ENCODE results near the gene ECHDC1.
A peak's percentile ranks its signal among the peaks of the same experiment; 100 is the strongest.
"Not testable (repeated sequence)": the region's sequence is repeated elsewhere in the genome, so short reads cannot be mapped to it uniquely, and the experiment has no call there.

The ECHDC1 gene

DNA sequence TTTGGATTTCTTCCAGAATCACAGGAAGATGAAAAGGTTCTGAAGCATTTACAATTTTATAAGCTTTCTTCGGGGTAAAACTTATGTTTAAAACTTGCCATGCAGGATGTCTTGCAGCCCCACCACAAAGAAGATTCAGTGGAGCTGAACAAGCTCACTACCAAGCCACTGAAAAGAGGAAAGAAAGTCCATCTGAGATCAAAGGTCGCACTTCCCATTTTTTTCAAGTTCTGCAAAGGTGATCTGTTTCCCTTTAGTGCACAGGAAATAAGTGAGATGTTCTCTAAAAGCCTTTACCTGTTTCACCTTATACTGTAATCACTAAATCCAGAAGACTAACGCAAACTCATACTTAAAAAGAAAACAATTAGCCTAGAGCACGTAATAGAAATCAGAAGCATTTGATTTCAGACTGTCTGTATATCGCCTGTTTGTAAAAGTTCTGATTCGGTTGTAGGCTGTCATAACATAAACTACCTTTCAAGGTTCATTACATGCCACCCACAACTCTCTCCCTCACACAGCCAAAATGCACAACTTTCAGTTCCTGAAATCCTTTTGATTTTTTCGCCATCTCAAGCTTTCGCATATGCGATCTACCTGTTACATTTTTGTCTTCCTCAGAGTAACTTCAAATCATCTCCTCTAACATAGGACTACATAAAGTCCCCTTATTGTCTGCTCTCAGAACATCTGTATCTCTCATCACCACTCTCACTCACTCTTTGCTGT is 1.8 kb downstream of the ECHDC1 start:
- DNase-seq = no peak

DNA sequence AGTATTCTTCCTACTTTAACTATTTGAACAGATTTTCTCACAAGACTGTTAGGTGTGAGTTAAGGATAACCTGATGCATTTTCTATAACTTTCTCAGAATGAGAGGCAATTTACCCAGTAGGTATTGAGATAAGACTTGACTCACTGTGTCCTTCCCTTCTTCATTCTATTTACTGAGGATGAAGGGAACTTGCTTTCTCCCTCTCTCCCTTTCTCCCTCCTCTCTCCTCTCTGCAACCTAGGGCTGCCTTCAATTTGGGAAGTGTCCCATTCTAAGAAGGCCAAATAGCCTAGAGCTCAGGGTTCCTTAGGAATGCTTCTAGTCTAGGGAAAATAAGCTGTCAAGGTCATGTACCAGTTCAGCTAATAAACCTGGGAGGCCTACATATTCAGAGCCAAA is 3.2 kb downstream of the ECHDC1 start:
- DNase-seq = no peak

DNA sequence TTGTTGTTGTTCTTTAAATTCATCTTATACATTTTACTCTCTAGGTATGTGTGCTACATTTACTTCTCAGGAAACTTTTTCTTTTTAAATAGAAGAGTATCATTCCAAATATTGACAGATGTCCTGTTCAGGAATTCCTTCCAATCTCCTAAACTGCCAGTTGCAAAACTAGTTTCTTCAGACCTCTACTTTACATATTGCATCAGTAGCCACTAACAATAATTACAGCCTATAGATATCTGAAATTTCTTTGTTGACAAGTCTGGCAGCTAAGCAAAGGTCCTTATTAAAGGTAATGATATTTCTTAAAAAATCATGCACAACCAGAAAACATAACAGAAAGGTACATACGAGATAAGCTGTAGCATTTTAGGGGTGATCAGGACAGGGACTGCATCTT is 4.5 kb downstream of the ECHDC1 start:
- no peak for DNase-seq

DNA sequence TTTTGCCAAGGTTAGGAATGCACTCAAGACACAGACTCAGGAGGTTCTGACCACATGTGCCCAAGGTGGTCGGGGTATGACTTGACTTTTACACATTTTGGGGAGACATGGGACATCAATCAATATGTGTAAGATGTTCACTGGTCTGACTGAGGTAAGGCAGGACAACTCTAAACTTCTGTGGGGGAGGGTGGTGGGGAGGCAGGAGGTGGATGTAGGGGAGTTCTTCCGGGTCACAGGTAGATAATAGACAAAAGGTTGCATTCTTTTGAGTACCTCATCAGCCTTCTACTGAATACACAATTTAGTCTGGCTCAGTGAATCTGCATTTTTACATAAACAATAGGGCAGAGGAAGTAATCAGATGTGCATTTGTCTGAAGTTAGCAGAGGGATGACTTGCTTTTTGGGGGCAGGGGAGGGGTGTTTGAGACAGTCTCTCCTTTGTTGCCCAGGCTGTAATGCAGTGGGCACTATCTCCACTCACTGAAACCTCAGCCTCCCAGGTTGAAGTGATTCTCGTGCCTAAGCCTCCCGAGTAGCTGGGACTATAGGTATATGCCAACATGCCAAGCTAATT is 10.9 kb downstream of the ECHDC1 start:
- DNase-seq = no peak

DNA sequence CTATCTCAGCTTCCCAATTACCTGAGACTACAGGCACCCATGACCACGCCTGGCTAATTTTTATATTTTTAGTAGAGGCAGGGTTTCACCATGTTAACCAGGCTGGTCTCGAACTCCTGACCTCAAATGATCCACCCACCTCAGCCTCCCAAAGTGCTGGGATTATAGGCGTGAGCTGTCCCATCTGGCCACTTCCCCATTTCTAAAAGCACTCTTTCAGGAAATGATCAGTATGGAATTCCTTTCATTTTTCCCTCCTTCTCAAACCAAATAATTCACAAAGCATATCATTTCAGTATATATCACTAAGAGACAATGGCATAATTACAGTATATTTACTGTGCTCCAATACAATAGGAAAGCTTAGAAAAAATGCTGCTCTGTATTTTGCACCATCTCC is 12.2 kb downstream of the ECHDC1 start:
- DNase-seq = not testable (repeated sequence)

DNA sequence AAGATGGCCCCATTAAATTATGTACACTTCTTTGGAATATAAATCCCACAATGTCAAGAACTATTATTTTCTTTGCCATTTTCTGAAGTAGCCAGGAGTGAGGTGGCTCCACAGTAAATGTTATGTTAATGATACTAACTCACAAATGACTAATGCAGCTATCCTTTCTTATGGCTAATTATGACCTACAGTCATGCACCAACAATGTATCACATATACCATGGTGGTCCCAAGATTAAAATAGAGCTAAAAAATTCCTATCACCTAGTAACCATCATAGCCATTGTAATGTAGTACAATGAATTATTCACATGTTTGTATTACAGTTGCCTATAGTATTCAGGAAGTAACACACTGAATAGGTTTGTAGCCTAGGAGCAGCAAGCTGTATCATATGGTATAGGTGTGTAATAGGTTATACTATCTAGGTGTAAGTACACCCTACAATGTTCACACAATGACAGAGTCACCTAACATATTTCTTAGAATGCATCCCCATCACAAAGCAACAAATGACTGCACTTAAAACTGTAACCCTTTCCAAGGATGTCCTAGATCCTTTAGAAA is 15.3 kb downstream of the ECHDC1 start:
- DNase-seq = no peak

DNA sequence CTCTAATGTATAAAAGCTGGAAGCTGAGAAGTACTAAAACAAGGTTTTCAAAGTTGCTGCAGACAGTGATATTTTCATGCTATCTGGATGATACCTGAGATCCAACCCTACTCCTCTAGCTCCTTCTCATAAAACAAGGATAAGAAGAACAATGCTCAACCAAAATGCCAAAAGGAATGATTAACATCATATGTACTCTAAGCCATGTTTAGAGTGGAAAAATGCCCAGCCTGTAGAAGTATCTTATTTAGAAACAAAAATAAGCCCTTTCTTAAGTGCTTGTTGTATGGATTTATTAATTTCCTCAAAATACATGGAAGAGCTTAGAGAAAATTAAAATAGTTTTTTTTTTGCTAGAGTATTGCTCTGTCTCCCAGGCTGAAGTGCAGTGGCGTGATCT is 23.7 kb downstream of the ECHDC1 start:
- no peak for DNase-seq

DNA sequence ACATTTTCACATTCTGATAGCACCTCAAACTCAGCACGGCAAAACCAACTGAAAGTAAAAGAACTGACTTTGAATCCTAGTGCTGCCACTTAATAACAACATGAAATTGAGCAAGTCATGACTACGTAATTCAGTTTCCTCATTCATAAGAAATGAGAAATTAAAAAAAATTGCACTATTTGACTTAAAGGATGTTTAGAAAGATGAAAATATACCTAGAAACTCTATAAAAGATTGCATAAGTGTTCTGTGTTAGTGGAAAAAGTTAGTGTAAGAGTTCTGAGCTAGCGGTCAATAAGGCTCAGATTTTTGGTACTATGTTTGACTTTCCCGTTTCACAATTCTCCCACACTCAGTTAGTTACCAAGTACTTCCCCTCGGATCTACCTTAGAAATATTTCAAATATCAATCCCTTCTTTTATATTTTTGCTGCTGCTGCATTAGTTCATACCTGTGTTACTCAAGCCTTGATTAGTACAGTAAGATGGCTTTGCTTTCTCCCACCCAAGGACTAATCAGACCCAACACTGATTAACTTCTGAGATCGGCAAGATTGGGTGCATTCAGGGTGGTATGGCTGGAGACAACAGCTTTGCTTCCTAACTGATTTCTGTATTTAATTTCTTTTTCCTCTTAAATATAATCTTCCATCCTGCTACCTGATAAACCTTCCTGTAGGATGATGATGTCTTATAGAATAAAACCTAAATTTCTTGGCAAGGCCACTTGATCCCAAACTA is 25.9 kb downstream of the ECHDC1 start:
- DNase-seq = no peak

DNA sequence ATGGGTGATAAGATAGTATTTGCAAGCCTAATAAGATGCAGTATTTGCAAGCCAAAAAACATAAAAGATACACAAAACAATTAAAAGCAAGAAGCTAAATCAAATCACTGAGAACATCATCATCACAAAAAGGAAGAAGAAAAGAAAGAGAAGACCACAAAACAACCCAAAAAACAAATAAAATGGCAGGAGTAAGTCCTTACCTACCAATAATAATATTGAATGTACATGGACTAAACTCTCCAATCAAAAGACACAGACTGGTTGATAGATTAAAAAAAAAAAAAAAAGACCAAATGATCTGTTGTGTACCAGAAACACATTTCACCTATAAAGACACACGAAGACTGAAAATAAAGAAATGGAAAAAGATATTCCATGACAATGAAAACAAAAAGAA is 37.7 kb downstream of the ECHDC1 start:
- DNase-seq = no peak

DNA sequence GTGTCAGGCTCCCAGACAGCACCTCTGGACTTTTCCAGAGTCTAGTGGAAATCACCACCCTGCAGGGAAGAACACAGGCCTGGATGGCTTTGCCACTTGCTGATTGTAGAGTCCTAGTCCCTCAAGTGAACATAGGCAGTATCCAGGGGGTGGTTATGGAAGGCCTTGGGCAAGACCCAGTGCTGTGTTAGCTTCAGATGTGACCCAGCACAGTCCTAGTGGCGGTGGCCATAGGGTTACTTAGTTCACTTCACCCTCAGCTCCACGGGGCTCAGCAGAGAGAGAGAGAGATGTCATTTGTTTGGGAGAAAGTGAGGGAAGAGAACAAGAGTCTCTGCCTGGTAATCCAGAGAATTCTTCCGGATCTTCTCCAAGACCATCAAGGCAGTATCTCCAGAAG is 39.5 kb downstream of the ECHDC1 start:
- DNase-seq = no peak

DNA sequence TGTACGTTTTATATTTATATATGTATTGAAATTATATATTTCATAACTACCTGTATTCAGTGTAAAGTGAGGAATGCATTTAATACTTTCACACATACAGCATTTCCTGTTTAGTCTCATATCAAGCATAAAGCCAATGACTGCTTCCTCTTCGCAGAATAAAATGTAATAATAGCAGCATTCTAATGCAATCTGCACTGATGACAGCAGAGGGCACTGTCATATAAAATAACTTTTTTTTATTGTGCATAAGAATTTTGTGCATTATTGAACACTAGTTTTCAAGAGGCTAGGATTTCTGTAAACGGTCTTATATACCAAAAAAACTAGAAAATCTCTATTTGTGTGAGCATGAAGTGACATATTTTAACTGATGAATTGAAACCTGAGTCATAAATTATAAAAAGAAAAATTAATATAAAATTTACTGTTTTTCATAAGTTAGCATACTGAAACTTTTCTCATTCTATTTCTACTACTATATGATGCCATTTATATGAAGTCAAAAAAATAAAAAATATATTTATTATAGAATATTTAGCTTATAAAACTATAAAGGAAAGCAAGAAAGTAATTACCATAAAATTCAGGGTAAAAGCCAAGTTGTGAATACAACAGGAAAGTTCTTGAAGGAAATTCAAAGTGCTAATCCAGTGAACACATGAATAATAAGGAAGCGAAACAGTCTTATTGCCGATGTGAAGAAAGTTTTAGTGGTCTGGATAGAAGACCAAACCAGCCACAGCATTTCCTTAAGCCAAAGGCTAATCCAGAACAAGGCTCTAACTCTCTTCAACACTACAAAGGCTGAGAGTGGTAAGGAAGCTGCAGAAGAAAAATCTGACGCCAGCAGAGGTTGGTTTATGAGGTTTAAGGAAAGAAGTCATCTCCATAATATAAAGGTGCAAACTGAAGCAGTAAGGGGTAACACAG is 40.4 kb downstream of the ECHDC1 start:
- no peak for DNase-seq

DNA sequence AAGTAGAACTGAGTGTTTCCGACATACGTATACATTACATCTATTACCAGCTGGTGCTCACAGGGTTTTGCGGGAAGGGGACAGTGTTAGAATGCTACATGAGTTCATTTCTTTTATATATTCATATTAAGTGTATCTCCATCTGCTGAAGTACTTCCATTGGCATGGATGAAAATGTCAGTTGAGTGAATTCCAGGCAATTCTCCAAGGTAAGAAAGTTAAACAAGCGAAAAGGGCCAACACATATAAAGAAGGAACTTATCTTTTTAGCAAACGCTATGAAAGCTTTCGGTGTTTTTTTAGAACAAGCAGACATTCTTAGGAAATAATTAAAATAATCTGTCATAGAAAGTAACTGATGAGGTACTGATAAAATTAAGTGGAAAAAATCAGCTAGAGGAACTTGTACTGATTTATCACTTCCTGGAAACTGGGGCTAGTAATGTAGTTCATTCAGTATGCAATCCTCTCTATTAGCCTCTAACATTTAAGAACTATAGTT is 42.2 kb downstream of the ECHDC1 start:
- DNase-seq = no peak

DNA sequence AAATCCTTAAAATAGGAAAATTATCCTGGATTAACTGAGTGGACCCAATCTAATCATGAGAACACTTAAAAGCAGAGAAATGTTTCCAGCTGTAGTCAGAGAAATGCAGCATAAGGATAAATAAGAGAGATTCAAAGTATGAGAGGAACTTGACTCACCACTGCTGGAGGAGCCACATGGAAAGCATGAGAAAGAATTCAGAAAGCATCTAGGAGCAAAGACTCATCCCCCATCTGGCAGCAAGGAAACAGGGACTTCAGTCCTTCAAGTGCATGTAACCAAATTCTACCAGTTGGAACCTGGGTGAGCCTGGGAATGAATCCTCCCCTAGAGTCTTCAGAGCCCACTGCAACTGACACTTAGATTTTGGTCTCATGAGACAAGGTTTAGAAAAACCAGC is 43.0 kb downstream of the ECHDC1 start:
- DNase-seq = no peak

DNA sequence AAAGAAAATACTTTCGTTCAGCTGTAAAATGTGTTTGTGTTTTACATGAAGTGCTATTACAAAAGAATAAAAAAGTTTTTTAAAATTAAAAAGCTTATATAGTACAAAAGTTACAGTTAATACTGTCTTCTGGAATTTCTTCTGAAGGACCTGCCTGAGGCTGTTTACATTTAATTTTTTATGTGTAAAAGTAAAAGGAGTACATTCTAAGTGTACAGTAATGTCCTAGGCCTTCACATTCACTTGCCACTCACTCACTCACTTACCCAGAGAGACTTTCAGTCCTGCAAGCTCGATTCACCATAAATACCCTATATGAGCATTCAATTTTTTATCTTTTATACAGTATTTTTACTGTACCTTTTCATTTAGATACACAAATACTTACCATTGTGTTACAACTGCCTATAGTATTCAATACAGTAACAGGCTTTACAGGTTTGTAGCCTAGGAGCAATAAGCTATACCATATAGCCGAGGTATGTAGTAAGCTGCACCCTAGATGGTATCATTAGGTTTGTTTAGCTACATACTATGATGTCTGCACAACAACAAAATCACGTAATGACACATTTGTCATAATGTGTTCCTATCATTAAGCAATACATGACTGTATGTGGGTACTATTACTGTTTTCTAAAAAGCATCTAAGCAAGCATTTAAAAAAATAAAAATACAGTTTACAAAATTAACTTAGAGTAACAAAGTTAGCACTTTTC is 43.7 kb downstream of the ECHDC1 start:
- no peak for DNase-seq

DNA sequence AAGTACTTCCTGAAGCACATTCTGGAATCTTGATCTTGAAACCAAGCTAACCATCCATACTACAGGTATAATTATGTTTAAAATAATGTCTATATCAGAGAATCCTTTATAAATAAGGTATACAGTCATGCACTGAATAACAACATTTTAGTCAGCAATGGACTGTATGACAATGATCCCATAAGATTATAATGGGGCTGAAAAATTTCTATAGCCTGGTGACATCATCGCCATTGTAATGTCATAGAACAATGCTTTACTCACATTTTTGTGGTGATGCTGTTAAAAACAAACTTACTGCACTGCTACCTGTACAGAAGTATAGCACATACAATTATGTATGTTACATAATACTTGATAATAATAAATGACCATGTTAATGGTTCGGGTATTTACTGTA is 44.9 kb downstream of the ECHDC1 start:
- no peak for DNase-seq

DNA sequence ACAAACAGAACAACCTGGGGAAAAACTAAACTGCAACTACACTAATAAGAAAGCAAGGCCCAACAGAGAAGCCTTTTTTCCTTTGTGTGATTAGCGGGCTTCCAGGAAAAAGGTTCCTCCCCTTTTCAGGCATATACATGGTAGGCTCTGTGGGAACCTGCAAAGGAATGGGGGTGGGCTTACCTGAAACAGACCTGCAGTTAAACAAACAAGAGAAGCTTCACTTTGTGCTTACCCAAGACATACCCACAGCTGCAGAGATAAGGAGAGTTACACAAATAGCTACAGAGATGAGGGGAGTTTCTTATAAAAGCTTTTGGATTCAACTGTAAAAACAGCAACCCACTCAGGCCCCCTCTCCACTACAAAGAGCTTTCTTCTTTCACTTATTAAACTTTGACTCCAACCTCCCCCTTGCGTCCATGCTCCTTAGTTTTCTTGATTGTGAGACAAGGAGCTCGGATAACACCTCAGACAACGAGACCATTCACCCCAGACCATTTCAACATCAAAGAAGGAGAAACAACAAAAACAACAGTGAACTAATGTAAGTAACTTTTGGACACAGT is 45.8 kb downstream of the ECHDC1 start:
- DNase-seq = no peak

DNA sequence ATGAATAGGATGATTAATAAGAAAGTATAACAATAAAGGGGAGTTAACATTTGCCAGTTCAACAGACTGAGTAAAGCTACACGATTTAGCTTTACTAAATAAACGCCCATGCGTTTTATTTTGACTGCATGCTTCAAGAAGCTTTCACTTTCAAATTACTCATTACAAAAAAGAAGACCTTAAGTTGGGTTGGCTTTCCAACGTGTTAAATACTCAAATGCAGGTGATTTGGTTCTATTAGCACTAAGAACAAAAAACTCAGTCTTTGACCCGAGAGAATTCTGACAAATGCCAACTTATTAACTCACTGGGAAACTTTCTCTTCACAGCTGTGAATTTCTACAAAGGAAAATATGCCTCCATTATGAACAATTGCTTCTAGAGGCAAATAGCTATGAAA is 51.9 kb downstream of the ECHDC1 start:
- no peak for DNase-seq

DNA sequence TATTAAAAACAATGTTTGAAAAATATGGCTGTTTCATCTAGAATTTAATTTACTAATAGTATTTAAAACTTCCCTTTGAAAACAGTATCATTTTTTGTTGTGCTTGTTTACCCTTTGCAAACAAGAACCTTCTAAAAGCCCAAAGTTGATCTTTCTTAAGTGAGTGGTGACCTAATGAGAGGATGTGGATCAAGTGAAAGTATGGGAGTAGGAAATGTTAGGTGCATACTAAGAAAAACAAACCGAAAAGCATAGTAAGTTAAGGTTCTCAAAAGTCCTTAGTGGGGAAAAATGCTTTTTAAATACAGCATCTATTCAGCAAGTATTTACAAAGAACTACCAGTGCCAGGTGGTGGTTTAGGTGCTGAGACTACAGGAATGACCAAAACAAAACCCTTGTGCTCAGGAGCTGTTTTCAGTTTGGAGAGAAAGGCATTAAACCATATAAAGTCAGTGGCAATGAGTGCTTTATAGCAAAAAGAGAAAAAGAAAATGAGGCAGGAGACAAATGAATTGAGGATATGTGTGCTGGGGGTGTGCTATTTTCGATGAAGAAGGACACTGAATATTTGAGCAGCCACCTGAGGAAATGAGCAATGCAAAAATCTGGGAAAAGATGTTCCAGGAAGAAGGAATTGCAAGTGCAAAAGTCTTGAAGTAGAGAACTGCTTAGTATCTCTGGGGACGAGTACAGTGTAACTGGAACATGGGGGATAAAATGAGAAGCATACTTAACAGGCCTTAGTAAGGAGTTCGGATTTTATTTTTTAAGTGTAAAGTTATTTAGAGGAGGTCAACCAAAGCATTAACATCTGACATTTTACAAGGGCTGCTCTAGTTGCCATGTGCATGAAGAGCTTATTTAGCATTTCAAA is 52.8 kb downstream of the ECHDC1 start:
- no peak for DNase-seq

DNA sequence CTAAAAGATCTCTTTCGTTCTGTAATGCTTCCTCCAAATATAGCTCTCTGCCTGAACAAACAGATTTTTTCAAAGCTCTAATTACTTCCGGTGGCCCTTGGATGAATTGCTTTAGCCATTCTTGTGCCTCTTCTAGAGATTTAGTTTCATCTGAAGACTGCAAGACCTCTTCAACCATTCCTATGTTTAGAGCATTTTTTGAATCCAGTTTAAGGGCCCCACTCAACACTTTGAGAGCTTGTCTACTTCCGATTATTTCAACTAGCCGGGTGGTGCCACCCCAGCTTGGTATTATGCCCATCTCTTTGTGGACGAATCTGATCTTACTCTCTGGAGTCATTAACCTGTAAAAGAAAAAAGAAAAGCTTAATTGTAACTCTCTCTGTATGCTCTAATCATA is 53.5 kb downstream of the ECHDC1 start:
- peak; percentile 63 for DNase-seq

DNA sequence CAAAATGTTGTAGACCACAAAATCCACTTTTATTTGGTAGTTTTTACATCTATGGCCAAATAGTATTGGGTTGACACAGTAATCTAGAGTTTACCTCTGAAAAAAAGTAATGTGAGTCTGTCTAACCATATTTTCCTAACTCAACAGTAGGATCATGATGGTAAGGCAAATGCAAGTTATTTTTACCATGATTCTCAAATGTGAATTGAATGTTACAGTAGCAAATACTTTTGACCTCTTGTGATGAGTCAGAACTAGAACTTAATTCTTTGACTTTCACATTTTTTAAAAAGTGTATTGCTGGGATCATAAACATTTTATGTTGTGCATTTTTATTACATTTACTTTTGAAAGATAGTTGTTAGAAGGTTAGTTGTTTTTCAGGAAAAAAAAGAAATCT is 54.7 kb downstream of the ECHDC1 start:
- no peak for DNase-seq

DNA sequence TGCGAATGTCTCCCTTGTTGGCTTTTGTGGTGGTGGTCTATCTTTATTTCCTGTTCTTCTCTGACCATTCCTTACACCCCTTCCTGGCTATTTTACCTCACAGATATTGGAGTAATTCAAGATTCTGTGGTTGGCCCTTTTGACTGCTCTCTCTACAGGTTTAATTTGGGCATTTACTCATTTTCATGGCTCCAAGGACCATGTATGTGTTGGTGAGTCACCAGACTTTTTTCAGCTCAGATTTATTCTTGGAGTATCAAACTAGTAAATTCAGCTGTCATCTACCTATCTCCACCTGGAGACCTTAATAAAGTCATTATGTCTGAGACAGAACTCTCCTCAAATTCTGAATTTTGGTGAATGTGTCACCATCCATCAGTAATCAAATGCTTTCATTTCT is 61.2 kb downstream of the ECHDC1 start:
- DNase-seq = no peak
